Fibroblast of lung (primary cell): ENCODE results near the gene TMEM72. TPM values are rescaled to one million over a fixed set of nuclear protein-coding genes. Genes with fewer than 3 reads are reported as not detected.

Experiments used
- DNase-seq, 2 donors: peaks; one replicate each; pipeline versions ENCODE4 v3.0.0 to v3.0.0-alpha.2; 2010; ENCODE audit warnings: low read depth in 2 of 2
- H2AFZ ChIP-seq: 2 replicates; pipeline ENCODE4 v1.5.1; 2012; ENCODE audit warnings: low read length, control low read depth, inconsistent platforms
- H3K27ac ChIP-seq: 2 replicates; pipeline ENCODE4 v1.5.1; 2011; ENCODE audit warnings: low read length, control low read depth; ENCODE audit not compliant: insufficient read depth
- H3K27me3 ChIP-seq: 2 replicates; pipeline ENCODE4 v1.5.1; 2011; ENCODE audit warnings: mild to moderate bottlenecking, low read length; ENCODE audit not compliant: control insufficient read depth, insufficient read depth
- H3K36me3 ChIP-seq: 2 replicates; pipeline ENCODE4 v1.5.1; 2011; ENCODE audit warnings: low read length; ENCODE audit not compliant: control insufficient read depth, insufficient read depth
- H3K4me1 ChIP-seq: 2 replicates; pipeline ENCODE4 v1.5.1; 2011; ENCODE audit warnings: low read length; ENCODE audit not compliant: control insufficient read depth, insufficient read depth; ENCODE audit errors: extremely low read depth
- H3K4me2 ChIP-seq: 2 replicates; pipeline ENCODE4 v1.5.1; 2011; ENCODE audit warnings: low read length, control low read depth; ENCODE audit not compliant: insufficient read depth; ENCODE audit errors: extremely low read depth
- H3K4me3 ChIP-seq, 4 experiments: fragments of 200-600 bp in 1 of 4; sonication (generic) in 1 of 4; replicated peaks in 1 of 4; 2 replicates each; pipeline ENCODE4 v1.5.1; 2011 to 2016; ENCODE audit warnings: low read length in 4 of 4, low read depth in 3 of 4, mild to moderate bottlenecking in 3 of 4, control low read depth in 2 of 4, inconsistent platforms in 1 of 4, mixed read lengths in 1 of 4; ENCODE audit not compliant: insufficient read depth in 1 of 4; ENCODE audit errors: control extremely low read depth in 1 of 4
- H3K79me2 ChIP-seq: 2 replicates; pipeline ENCODE4 v1.5.1; 2012; ENCODE audit warnings: mild to moderate bottlenecking, low read length, inconsistent platforms; ENCODE audit not compliant: control insufficient read depth, insufficient read depth
- H3K9ac ChIP-seq: 2 replicates; pipeline ENCODE4 v1.5.1; 2011; ENCODE audit warnings: mild to moderate bottlenecking, low read length, control low read depth; ENCODE audit not compliant: insufficient read depth
- H3K9me3 ChIP-seq: 2 replicates; pipeline ENCODE4 v1.5.1; 2012; ENCODE audit warnings: low read depth, low read length; ENCODE audit not compliant: control insufficient read depth, insufficient read depth
- H4K20me1 ChIP-seq: 2 replicates; pipeline ENCODE4 v1.5.1; 2011; ENCODE audit warnings: low read length; ENCODE audit not compliant: control insufficient read depth, insufficient read depth; ENCODE audit errors: extremely low read depth
- EZH2 ChIP-seq: IDR thresholded peaks from 2 replicates; pipeline ENCODE4 v1.5.1; 2012; ENCODE audit warnings: low read length, control low read depth, mild to moderate bottlenecking; ENCODE audit errors: missing control alignments
- polyA plus RNA-seq, 2 donors: library from polyadenylated mRNA; depleted of rRNA in 1 of 2; stranded (reverse) in 1 of 2; unstranded in 1 of 2; fragments of >200 nt; gene quantifications; 2 replicates each; pipeline ENCODE4 v1.2.1, GENCODE V29; 2011 to 2012; ENCODE audit warnings: missing spikeins in 1 of 2
- total RNA-seq: library from RNA; depleted of rRNA; stranded (reverse); fragments of >200 nt; gene quantifications from 2 replicates; pipeline ENCODE4 v1.2.1, GENCODE V29; 2014
- TF ChIP-seq, protein P1 (sequence below), 2 donors: IDR thresholded peaks in 1 of 2; conservative IDR thresholded peaks in 1 of 2; 1 replicate in 1 of 2; 2 replicates in 1 of 2; pipeline ENCODE4 v1.5.1; 2011 to 2012; ENCODE audit warnings: low read length in 2 of 2, control low read depth in 1 of 2, inconsistent platforms in 1 of 2, low read depth in 1 of 2, mild to moderate bottlenecking in 1 of 2

Gene TMEM72
- total and polyA plus RNA-seq, 2 donors (not counting 1 experiment from before 2014, with no cell fraction given) = not detected

- no peaks in the 10 kb centered on the region for H3K9me3 ChIP-seq
- H3K9ac ChIP-seq = peak overlapping the region; percentile 33
- H3K27me3 ChIP-seq = no peaks in the 10 kb centered on the region
- no peak for DNase-seq
- peaks cover 7% of the 10 kb centered on the region for H3K79me2 ChIP-seq
- peak overlapping the region; percentile 20 for H3K4me2 ChIP-seq
- no peak overlapping the region for H2AFZ ChIP-seq
- H3K27ac ChIP-seq = peak overlapping the region; percentile 7
- no peaks in the 10 kb centered on the region for H4K20me1 ChIP-seq
- peaks cover 18% of the 10 kb centered on the region for H3K4me1 ChIP-seq
- TF ChIP-seq, protein P1, sequence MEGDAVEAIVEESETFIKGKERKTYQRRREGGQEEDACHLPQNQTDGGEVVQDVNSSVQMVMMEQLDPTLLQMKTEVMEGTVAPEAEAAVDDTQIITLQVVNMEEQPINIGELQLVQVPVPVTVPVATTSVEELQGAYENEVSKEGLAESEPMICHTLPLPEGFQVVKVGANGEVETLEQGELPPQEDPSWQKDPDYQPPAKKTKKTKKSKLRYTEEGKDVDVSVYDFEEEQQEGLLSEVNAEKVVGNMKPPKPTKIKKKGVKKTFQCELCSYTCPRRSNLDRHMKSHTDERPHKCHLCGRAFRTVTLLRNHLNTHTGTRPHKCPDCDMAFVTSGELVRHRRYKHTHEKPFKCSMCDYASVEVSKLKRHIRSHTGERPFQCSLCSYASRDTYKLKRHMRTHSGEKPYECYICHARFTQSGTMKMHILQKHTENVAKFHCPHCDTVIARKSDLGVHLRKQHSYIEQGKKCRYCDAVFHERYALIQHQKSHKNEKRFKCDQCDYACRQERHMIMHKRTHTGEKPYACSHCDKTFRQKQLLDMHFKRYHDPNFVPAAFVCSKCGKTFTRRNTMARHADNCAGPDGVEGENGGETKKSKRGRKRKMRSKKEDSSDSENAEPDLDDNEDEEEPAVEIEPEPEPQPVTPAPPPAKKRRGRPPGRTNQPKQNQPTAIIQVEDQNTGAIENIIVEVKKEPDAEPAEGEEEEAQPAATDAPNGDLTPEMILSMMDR (conservative IDR thresholded peaks at IDR 0.05 in 1 of 2, IDR thresholded peaks at IDR 0.05 in 1 of 2; ENCODE audit: low read depth in 1 of 2, low read length in 2 of 2) = no peak
- TF ChIP-seq EZH2 = no peak
- peaks cover 4% of the 10 kb centered on the region for H3K36me3 ChIP-seq
- H3K4me3 ChIP-seq = peak overlapping the region in 1 of 4 experiments; percentile 51
These were observed 63.0 kb downstream of the TMEM72 start for GRCh38 chr10:44974082-44974627.

DNA sequence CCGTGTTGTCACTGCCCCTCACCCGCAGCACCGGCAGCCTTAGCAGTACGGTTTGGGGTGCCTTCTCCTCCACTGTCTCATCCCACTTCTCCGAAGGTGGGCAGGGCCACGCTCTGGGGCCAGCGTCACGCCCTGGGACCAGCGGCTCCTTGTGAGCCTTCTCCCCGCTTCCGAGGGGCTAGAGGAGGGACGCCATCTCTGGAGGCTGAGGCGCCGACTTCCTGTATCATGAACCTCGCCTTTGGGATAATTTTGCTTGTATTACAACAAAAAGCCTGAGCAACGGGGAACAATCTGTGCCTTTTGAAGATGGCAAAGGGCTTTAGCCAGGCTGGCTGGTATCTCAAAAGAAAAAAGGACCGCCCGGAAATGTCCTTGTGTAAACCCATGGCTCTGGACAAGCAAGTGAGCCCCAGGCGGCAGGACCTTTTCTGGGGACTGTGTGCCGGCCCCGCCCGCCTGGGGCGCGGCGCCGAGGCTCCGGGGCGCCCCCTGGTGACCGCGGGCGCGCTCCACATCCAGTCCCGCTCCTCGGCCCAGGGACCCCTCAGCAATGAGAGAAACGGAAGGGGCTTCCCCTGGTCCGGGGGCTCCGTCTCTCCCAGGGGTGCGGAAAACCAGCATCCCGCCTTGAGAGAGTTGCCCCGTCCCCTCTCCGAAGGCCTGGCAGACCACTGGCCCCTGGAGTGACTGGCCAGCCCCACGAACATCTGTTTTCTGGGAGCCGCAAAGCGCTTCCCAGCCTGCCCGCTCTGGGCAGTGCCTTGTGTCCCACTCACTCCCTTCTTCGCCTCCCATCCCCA is 63.7 kb downstream of the TMEM72 start:
- H3K4me2 ChIP-seq = peak overlapping the region; percentile 92

More for the DNA sequence above, 63.7 kb downstream of the TMEM72 start:
- Histone ChIP-seq H3K36me3 (peaks cover 4% of the 10 kb centered on the region), H3K27me3 (no peaks in the 10 kb centered on the region), H4K20me1 (no peaks in the 10 kb centered on the region), H3K9me3 (no peaks in the 10 kb centered on the region), H3K79me2 (peaks cover 7% of the 10 kb centered on the region), H3K4me1 (peaks cover 22% of the 10 kb centered on the region), H2AFZ (peak overlapping the region; percentile 49), H3K27ac (peak overlapping the region; percentile 7), H3K9ac (peak overlapping the region; percentile 49), H3K4me3 (peak overlapping the region; percentile 16 to 51 (median 36))
- no peak for TF ChIP-seq EZH2
- TF ChIP-seq, protein P1 (conservative IDR thresholded peaks at IDR 0.05 in 1 of 2, IDR thresholded peaks at IDR 0.05 in 1 of 2; ENCODE audit: low read depth in 1 of 2, low read length in 2 of 2) = peak; percentile 52 to 93
- peak; percentile 47 to 54 for DNase-seq
